ENCODE data around the gene DOCK11. TPM values are rescaled to one million over a fixed set of nuclear protein-coding genes. Genes with fewer than 3 reads are reported as not detected.
"Not testable (repeated sequence)": the region's sequence is repeated elsewhere in the genome, so short reads cannot be mapped to it uniquely, and the experiment has no call there.

DOCK11 gene
- total RNA-seq, 8 experiments from 2014 or later, result 13.6 to 58.2 (median 22.5) TPM

- whole genome bisulfite sequencing, 10 experiments, result no CpG with 5 or more reads among the region's 3 CpGs
- Histone ChIP-seq H3K4me1 (replicated peaks in 1 of 2) (no peaks in the 10 kb centered on the region), H3K27ac (no peak overlapping the region), H3K4me3 (no peak overlapping the region)
- in situ Hi-C loops (cut with MboI; ENCODE audit: low pct_unique_long_range_greater_than_20kb in 2 of 9, low sequenced_read_pairs in 9 of 9, unreplicated experiment in 9 of 9), result no loop called here
- no peak for ATAC-seq (replicated peaks in 6 of 8)
These were observed 233.5 kb downstream of the DOCK11 start for GRCh38 chrX:118729042-118729652.

GRCh38 chrX:118730500-118731247, 235.1 kb downstream of the DOCK11 start:
- no peak for ATAC-seq (replicated peaks in 6 of 8)
- WGBS, 10 experiments, result 0 to 20% methylated on average over 1 to 2 of the region's 4 CpGs; no CpG with 5 or more reads in 8 of the 10 experiments
- Histone ChIP-seq H3K27ac (no peak overlapping the region), H3K4me3 (no peak overlapping the region), H3K4me1 (replicated peaks in 1 of 2) (no peaks in the 10 kb centered on the region)
- in situ Hi-C loops (cut with MboI; ENCODE audit: low pct_unique_long_range_greater_than_20kb in 2 of 9, low sequenced_read_pairs in 9 of 9, unreplicated experiment in 9 of 9), result no loop called here

- H3K4me3 ChIP-seq; H3K4me1 ChIP-seq (replicated peaks in 1 of 2); H3K27ac ChIP-seq; ATAC-seq (replicated peaks in 6 of 8); in situ Hi-C loops (cut with MboI; ENCODE audit: low pct_unique_long_range_greater_than_20kb in 2 of 9, low sequenced_read_pairs in 9 of 9, unreplicated experiment in 9 of 9): not testable (repeated sequence)
- 100% methylated on average over 1 of the region's 3 CpGs; no CpG with 5 or more reads in 9 of the 10 experiments for WGBS, 10 experiments
These were observed 236.9 kb downstream of the DOCK11 start for GRCh38 chrX:118732551-118732950.

- Histone ChIP-seq H3K4me1 (replicated peaks in 1 of 2) (no peaks in the 10 kb centered on the region), H3K27ac (no peak overlapping the region), H3K4me3 (no peak overlapping the region)
- no peak for ATAC-seq (replicated peaks in 6 of 8)
- WGBS, 10 experiments, result 60 to 100% (median 94%) methylated on average over 1 to 2 of the region's 2 CpGs
- in situ Hi-C loops (cut with MboI; ENCODE audit: low pct_unique_long_range_greater_than_20kb in 2 of 9, low sequenced_read_pairs in 9 of 9, unreplicated experiment in 9 of 9), result no loop called here
These were observed 239.3 kb downstream of the DOCK11 start for GRCh38 chrX:118734909-118735308.

Other genes starting within 250 kb of the DOCK11 start
- gene WDR44, start 149.7 kb upstream of the DOCK11 start, total RNA-seq, result 10 to 100 TPM in 6 of 8 experiments, 1 to 10 TPM in 2; 6.8 to 19.7 (median 13.2) TPM
- 10 to 100 TPM in 4 of 8 experiments, 1 to 10 TPM in 3, under 1 TPM in 1; 0.92 to 38.6 (median 9.4) TPM for gene IL13RA1, start 231.8 kb downstream of the DOCK11 start, total RNA-seq

Measured in motor neuron (in vitro differentiated cells).